ENCODE data around the gene CHPF. TPM values are rescaled to one million over a fixed set of nuclear protein-coding genes. Genes with fewer than 3 reads are reported as not detected.

The CHPF gene
- total RNA-seq, 4 donors from 2014 or later, result 44.4 to 67.8 (median 58.4) TPM

DNA sequence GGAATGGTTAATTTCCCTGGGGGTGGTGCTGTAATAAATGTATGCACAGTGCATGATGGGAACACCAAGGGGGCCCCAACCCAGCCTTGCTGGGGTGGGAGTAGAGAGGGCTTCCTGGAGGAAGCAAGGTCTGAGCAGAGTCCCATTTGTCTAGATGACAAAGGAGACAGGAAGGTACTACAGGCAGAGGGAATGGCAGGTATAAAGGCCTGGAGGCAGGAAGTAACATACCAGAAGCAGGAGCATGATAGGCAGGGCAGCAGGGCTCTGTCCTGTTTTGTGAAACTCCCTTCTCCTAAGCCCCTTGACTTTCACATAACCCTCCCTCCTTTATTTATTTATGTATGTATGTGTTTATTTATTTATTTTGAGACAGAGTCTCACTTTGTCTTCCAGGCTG lies 41.0 kb downstream of the CHPF start:
- H3K36me3 ChIP-seq, result peaks cover 20 to 61% (median 58%) of the 10 kb centered on the region in 4 donors
- H3K4me3 ChIP-seq, result no peak overlapping the region
- DNase-seq (ENCODE audit: extremely low spot score), result no peak
- TF ChIP-seq, protein P1, sequence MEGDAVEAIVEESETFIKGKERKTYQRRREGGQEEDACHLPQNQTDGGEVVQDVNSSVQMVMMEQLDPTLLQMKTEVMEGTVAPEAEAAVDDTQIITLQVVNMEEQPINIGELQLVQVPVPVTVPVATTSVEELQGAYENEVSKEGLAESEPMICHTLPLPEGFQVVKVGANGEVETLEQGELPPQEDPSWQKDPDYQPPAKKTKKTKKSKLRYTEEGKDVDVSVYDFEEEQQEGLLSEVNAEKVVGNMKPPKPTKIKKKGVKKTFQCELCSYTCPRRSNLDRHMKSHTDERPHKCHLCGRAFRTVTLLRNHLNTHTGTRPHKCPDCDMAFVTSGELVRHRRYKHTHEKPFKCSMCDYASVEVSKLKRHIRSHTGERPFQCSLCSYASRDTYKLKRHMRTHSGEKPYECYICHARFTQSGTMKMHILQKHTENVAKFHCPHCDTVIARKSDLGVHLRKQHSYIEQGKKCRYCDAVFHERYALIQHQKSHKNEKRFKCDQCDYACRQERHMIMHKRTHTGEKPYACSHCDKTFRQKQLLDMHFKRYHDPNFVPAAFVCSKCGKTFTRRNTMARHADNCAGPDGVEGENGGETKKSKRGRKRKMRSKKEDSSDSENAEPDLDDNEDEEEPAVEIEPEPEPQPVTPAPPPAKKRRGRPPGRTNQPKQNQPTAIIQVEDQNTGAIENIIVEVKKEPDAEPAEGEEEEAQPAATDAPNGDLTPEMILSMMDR (IDR thresholded peaks at IDR 0.05), result no peak
- TF ChIP-seq EP300 (IDR thresholded peaks at IDR 0.05) (no peak), POLR2A (IDR thresholded peaks at IDR 0.05; ENCODE audit: low read depth) (no peak), POLR2AphosphoS5 (IDR thresholded peaks at IDR 0.05) (no peak)
- no peak overlapping the region for H3K27ac ChIP-seq (replicated peaks in 1 of 4)
- no peaks in the 10 kb centered on the region for H3K9me3 ChIP-seq
- H3K27me3 ChIP-seq, result peaks cover 0 to 1% (median 0%) of the 10 kb centered on the region in 4 donors
- intact Hi-C loops (cut with DNase I), result no loop called here
- peaks cover 10 to 37% (median 25%) of the 10 kb centered on the region in 4 donors for H3K4me1 ChIP-seq

DNA sequence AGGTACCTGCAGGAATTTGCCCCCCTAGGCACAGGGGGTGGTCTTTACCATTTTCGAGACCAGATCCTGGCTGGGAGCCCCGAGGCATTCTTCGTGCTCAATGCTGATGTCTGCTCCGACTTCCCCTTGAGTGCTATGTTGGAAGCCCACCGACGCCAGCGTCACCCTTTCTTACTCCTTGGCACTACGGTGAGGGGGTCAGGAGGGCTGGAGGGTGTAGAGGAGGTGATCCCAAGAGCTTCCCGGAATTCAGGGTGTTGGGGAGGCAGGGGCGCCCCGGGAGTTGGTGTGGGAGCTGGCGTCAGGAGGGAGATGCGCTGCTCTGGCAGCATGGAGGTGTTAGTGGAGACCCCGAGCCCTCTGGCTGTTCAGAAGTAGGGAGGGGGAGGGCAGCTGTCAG lies 41.8 kb downstream of the CHPF start:
- no peaks in the 10 kb centered on the region for H3K9me3 ChIP-seq
- no peak overlapping the region for H3K4me3 ChIP-seq
- WGBS, result 95% methylated on average over 12 of the region's 14 CpGs
- TF ChIP-seq EP300 (IDR thresholded peaks at IDR 0.05), result no peak
- TF ChIP-seq POLR2AphosphoS5 (IDR thresholded peaks at IDR 0.05), result no peak
- TF ChIP-seq, protein P1 (IDR thresholded peaks at IDR 0.05), result no peak
- TF ChIP-seq POLR2A (IDR thresholded peaks at IDR 0.05; ENCODE audit: low read depth), result no peak
- peaks cover 14 to 43% (median 32%) of the 10 kb centered on the region in 4 donors for H3K4me1 ChIP-seq
- no peaks in the 10 kb centered on the region for H3K27me3 ChIP-seq
- H3K36me3 ChIP-seq, result peaks cover 20 to 54% (median 53%) of the 10 kb centered on the region in 4 donors
- DNase-seq (ENCODE audit: extremely low spot score), result no peak
- intact Hi-C loops (cut with DNase I), result no loop called here
- no peak overlapping the region for H3K27ac ChIP-seq (replicated peaks in 1 of 4)

DNA sequence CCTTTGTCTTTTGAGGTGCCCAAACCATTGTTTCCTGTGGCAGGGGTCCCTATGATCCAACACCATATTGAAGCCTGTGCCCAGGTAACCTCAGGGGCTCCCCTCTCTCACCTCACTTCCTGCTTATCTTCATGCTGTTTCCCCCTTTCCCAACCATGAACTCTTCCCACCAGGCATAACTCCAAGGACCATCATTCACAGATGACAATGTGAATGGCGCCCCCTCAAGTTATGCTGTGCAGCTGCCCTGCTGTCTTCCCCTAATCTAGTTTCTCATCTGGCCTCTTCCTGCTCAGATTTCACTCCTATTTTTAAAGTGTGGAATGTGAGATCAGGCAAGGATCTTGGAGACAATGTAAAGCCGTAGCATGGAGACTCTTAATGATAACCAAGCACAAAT lies 43.5 kb downstream of the CHPF start:
- Histone ChIP-seq H3K27me3 (peaks cover 0 to 9% (median 0%) of the 10 kb centered on the region in 4 donors), H3K27ac (replicated peaks in 1 of 4) (no peak overlapping the region), H3K4me3 (no peak overlapping the region), H3K4me1 (peaks cover 26 to 60% (median 49%) of the 10 kb centered on the region in 4 donors), H3K36me3 (peaks cover 12 to 37% (median 36%) of the 10 kb centered on the region in 4 donors), H3K9me3 (no peaks in the 10 kb centered on the region)
- no peak for DNase-seq (ENCODE audit: extremely low spot score)
- WGBS, result 69% methylated on average over 2 of the region's 2 CpGs
- TF ChIP-seq POLR2AphosphoS5 (IDR thresholded peaks at IDR 0.05) (no peak), EP300 (IDR thresholded peaks at IDR 0.05) (no peak), POLR2A (IDR thresholded peaks at IDR 0.05; ENCODE audit: low read depth) (no peak)
- TF ChIP-seq, protein P1 (IDR thresholded peaks at IDR 0.05), result no peak
- intact Hi-C loops (cut with DNase I), result no loop called here

DNA sequence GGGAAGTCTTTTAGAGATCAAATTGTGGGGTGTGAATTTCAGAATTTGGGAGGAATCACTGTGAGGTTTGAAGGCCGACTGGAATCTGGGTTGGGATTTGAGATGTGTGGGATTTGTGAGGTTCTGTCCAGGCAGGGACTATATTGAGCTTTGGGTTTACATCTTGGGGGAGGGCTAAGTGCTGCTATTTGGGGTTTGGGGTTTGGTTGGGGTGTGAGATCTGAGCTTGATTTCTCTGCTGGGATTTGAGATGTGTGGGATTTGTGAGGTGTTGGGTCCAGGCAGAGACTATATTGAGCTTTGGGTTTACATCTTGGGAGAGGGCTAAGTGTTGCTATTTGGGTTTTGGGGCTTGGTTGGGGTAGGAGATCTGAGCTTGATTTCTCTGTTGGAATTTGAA lies 44.1 kb downstream of the CHPF start:
- Histone ChIP-seq H3K4me1 (peaks cover 28 to 66% (median 55%) of the 10 kb centered on the region in 4 donors), H3K4me3 (peak overlapping the region; percentile 65 to 77 (median 72)), H3K9me3 (no peaks in the 10 kb centered on the region), H3K27me3 (peaks cover 0 to 13% (median 0%) of the 10 kb centered on the region in 4 donors), H3K27ac (replicated peaks in 1 of 4) (no peak overlapping the region), H3K36me3 (peaks cover 12 to 31% (median 30%) of the 10 kb centered on the region in 4 donors)
- intact Hi-C loops (cut with DNase I), result loop anchor here (5.0 kb wide), 1 partner anchor 33 kb away; no protein-coding TSS in a partner anchor
- TF ChIP-seq EP300 (IDR thresholded peaks at IDR 0.05) (no peak), POLR2A (IDR thresholded peaks at IDR 0.05; ENCODE audit: low read depth) (no peak), POLR2AphosphoS5 (IDR thresholded peaks at IDR 0.05) (no peak)
- TF ChIP-seq, protein P1 (IDR thresholded peaks at IDR 0.05), result no peak
- no peak for DNase-seq (ENCODE audit: extremely low spot score)
- WGBS, result 64% methylated on average over 1 of the region's 1 CpG

DNA sequence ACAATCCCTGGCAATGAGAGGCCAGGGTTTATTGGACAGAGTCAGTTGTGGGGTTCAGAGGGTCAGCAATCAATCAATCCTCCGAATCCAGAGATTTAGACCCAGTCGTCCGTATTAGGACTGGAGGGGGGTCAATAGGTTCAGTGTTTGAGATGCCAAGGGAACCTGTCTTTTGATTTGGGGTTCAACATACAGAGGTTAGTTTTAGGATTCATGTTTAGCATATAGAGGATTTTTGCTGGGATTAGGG lies 44.6 kb downstream of the CHPF start:
- WGBS, result 0% methylated on average over 2 of the region's 3 CpGs
- H3K27ac ChIP-seq (replicated peaks in 1 of 4), result peak overlapping the region; percentile 97 to 99 (median 97)
- peaks cover 28 to 72% (median 61%) of the 10 kb centered on the region in 4 donors for H3K4me1 ChIP-seq
- H3K4me3 ChIP-seq, result peak overlapping the region; percentile 65 to 77 (median 72)
- H3K9me3 ChIP-seq, result no peaks in the 10 kb centered on the region
- TF ChIP-seq EP300 (IDR thresholded peaks at IDR 0.05) (no peak), POLR2AphosphoS5 (IDR thresholded peaks at IDR 0.05) (no peak), POLR2A (IDR thresholded peaks at IDR 0.05; ENCODE audit: low read depth) (no peak)
- TF ChIP-seq, protein P1 (IDR thresholded peaks at IDR 0.05), result no peak
- H3K36me3 ChIP-seq, result peaks cover 12 to 26% (median 25%) of the 10 kb centered on the region in 4 donors
- H3K27me3 ChIP-seq, result peaks cover 0 to 13% (median 0%) of the 10 kb centered on the region in 4 donors
- DNase-seq (ENCODE audit: extremely low spot score), result no peak
- intact Hi-C loops (cut with DNase I), result loop anchor here (5.0 kb wide), 1 partner anchor 33 kb away; no protein-coding TSS in a partner anchor
